Stimulated activated naive CD8-positive, alpha-beta T cell treated with anti-CD3 and anti-CD28 coated beads, Interleukin-15, Interleukin-2, amounts not matched to agents 100 U/mL and 50 U/mL, for 24 hours (primary cell): Measurements from ENCODE around the gene BPIFB2.

ENCODE experiments used
- ATAC-seq: fragments of 150-1000 bp; cut with Tn5 transposase; one replicate; pipeline ENCODE4 v1.10.0; 2021
- DNase-seq: peaks from one replicate; pipeline ENCODE4 v3.0.0; 2021

BPIFB2 gene

DNA sequence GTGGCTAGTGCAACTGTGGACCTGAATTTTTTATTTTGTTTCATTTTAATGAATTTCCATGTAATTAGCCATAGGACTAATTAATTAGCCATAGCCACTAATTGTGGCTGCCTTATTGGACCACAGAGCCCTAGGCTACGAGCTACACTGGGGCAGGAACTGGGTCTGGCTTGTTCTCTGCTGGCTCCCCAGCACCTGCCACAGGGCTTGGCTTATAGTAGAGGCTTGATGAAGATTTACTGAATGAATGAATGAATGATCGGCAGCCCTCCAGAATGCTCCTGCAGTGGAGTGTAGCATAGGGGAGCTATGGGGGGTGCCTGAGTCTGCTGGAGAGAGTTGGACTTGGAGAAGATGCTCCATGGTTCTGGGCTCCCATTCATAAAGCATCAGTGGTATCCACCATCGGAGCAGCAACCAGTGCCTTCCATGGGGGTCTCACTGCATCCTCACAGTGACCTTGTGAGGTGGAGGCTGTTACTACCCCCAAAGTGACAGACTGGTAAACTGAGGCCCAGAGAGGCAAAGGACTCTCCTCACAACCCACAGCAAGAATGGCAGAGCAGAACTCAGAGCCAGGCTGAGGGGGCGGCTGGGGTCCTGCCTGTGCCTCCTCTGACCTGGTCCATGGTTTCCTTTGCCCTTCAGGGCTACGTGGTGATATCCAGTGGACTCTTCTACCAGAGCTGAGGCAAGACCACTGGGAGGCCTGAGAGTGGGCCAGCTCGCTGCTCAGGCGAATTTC, 15.4 kb downstream of the BPIFB2 start:
- DNase-seq (no peak), ATAC-seq (no peak)

DNA sequence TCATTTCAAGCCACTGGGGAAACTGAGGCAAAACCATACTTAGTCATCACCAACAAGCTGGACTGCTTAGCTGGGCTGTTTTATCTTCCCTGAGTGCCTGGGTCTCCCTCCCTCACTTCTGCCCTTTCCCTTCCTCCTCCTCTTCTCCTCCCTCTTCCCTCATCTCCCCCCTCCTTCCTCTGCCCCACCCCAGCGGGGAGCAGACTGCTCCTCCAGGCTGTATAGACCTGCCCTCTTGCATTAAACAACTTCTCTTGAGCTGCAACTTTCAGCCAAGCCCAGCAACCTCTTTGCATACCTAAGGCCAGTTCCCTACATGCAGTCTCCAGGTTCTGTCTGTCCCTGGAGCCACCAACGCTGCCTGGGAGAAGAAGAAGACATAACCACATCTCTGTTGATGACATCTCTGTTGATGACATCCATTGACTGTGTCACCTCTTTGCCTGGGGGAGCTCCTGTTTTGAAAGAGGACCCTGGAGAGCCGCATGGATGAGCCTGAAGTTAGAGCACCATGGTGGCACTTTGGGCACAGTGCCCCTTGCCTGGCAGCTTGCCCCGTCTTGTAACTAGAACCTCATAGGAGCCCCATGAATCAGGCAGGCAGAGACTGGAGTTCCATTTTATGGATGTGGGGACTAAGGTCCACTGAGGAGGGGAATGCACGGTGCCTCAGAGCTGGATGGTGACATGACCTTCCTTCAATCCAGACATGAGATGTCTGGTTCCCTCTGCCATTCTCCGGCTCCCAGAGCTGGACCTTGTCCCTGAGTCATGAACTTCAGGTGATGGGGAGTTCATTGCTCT, 16.1 kb downstream of the BPIFB2 start:
- ATAC-seq = no peak
- no peak for DNase-seq

DNA sequence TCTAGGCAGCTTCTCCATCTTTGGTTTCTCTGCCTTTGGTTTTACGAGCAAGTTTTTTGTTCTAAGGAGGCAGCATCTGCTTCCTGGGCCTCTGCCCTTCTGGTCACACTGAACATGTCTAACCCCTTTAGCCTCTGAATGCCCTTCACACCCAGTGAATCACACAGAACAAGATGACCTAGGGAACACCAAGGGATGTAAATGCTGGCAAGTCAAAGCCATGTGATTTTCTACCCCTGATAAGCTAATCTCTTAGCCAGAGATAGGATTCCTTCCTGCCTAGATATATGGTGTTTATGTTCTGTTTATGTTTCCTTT, 16.7 kb downstream of the BPIFB2 start:
- no peak for DNase-seq

GRCh38 chr20:33024609-33025317, 17.3 kb downstream of the BPIFB2 start:
- ATAC-seq = no peak
- no peak for DNase-seq

More for the DNA sequence above, 16.7 kb downstream of the BPIFB2 start:
- ATAC-seq = no peak

DNA sequence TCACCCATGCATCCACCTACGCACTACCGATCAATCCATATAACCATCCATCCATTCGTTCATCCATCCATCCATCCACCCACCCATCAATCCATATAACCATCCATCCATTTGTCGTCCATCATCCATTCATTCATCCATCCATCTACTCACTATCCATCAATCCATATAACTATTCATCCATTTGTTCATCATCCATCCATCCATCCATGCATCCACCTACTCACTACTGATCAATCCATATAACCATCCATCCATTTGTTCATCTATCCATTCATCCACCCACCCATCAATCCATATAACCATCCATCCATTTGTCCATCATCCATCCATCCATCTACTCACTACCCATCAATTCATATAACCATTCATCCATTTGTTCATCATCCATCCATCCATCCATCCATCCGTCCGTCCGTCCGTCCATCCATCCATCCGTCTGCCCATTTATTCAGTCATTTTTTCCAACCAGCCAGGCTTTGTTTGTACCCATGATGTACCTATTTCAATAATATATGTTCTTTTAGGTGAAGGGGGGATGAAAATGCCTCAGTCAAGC, 17.9 kb downstream of the BPIFB2 start:
- no peak for ATAC-seq
- DNase-seq = no peak

DNA sequence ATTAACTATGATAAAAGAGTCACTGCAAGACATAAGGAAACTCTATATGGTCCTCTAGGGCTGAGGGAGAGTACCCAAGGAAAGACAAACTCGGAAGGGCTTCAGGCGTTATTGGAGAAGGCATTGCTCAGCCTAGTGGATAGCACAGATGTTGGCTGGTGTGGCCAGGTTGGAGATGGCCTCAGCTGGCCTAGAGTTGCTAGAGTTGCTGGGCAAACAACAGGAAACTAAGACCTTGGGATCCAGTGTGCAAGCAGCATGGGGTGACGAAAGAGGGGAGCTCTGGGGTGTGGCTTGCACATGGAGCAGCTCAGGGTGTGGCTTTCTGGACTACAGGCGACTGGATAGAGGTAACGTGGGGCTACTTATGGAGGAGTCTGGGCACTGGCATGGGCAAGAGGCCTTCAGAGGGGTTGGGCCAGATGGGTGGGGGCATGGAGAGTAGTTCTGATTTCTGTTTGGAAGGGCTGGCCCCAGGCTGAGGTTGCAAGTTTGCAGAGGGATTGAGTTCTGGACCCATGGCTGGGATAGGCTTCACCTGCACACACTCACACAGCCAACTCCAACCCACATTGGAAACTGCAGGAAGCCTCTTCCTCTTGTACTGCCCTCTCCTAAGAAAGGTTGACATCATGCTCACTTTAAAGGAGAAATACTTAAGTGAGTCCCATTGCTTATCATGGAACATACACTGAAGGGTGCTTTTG, 18.7 kb downstream of the BPIFB2 start:
- no peak for ATAC-seq

DNA sequence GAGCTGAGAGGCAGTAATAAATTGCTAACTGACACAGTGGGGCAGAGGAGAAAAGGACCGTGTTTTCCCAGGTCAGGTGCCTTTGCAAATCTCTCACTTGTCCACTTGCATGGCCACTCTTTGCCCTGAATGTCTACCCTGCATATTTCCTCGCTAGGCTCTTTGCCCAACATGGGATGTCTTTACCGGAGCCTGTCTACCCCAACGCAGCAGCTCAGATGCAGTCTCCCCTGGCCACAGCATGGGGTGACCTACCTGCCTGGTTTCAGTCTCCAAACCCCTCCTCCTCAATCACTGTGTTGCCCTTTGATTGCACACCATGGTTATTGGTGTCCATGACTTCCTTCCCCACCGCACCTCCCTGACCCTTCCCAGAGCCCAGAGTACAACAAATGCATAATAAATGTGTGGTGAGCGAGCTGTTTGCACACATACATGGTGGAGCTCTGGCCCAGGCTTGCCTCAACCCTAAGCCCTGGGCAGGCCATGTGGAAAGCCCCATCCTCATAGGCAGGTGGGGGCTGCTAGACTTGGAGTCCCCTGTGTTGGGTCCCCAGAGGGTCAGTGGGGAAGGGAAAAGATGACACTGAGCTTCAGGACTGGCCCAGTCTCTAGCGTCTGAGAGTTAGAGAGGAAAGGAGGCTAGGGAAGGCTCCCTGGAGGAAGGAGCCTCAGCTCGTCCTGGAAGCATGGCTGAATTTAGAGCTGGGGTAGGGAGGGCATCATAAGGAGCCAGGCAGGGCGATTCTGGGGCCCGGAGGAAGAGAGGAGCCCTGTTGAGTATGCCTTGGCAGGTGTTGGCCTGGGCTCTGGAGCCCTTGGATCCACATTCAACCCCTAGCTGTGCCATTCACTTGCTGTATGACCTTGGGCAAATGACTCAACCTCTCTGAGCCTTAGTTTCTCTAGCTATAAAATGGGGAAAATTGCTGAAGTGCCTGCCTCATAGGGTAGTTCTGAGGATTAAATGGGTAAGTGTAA, 19.6 kb downstream of the BPIFB2 start:
- DNase-seq (no peak), ATAC-seq (no peak)

More for the DNA sequence above, 18.7 kb downstream of the BPIFB2 start:
- no peak for DNase-seq

GRCh38 chr20:33027769-33028751, 20.6 kb downstream of the BPIFB2 start:
- ATAC-seq (no peak), DNase-seq (no peak)

DNA sequence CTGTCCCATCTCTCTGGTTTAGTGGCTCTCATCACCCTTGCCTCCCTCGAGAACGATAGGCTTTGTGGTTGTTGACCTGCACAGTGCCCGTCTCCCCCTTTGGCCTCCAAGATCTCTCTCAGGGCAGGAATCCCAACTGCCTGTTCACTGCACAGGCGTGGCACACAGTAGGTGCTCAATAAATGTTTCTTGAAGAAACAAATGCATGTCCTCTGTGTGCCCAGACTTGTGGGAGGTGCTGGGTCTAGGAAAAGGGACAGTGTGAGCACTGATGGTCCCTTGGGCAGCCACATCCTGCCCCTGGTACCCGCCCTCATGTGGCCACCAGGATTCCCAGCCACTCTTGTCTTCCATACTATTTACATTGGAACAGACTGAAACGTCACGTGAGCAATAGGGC, 21.4 kb downstream of the BPIFB2 start:
- DNase-seq (no peak), ATAC-seq (no peak)

GRCh38 chr20:33030076-33030475, 22.6 kb downstream of the BPIFB2 start:
- no peak for DNase-seq

DNA sequence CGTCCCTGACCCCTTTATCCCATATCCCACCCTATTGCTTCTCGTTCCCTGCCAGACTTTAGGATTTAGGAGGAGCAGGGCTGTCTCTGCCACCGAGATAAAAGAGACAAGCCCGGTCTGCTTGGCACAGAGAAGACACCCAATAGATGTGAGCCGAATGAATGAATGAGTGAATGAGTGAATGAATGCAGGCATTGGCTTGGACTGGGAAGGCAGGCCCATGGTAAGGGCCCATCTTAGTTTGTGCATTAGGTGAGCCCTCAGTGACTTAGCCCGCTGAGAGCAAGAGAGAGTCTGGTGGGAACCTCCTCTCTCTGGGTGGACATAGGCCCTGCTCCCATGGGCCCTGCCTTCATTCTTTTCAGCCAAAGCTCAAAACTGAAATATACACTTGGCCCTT, 23.1 kb downstream of the BPIFB2 start:
- no peak for DNase-seq
- no peak for ATAC-seq

More at GRCh38 chr20:33030076-33030475, 22.6 kb downstream of the BPIFB2 start:
- ATAC-seq = no peak

- ATAC-seq = no peak
- DNase-seq = no peak
Measured at GRCh38 chr20:33031531-33031930, 24.0 kb downstream of the BPIFB2 start, which contains the start of gene BPIFB6. Gene BPIFB6 (plus strand): TSS chr20:33031648. CDS start chr20:33031648, 0 bp downstream.

GRCh38 chr20:33032555-33032954, 25.1 kb downstream of the BPIFB2 start:
- ATAC-seq (no peak), DNase-seq (no peak)

GRCh38 chr20:33033381-33033780, 25.9 kb downstream of the BPIFB2 start:
- ATAC-seq (no peak), DNase-seq (no peak)

DNA sequence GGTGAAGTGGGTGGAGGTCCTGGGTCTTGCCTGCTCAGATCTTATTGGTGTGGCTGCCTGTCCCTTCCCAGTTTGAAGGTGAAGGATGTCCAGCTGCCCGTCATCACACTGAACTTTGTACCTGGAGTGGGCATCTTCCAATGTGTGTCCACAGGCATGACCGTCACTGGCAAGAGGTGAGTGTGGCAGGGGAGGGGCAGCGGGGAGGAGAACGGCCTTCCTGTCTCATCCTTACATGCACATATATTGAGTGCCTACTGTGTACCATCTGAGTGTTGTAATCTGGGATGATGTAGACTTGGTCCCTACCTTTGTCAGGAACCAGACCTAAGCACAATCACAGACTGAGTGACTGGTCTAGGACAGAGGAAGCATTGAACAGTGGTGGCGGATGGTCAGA, 26.6 kb downstream of the BPIFB2 start:
- ATAC-seq (no peak), DNase-seq (no peak)

DNA sequence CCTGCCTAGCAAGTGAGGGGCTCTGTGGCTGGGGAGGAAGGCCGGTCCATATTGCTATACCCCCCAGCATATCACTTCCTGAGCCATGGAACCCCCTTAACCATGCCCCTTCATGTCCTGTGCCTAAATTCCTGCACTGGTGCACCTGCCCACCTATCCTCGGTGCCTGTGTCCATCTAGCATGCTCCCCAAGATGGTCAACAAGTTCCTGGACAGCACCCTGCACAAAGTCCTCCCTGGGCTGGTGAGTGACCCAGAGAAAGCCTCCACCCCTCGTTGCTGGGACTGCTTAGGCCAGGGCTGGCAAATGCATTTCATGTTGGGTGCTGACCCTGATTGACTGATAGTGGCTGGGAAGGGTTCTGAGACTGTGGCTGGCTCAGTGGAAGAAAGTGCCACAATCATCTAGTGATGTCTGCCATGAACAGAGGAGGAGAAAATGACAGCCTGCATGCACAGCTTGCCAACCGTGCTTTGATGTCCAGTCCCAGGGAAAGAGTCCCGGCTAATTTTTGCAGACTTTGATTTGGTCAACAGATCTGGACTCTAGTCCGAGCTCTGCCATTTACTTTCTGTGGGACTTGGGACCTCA, 27.5 kb downstream of the BPIFB2 start:
- ATAC-seq (no peak), DNase-seq (no peak)

GRCh38 chr20:33037456-33037855, 30.0 kb downstream of the BPIFB2 start:
- ATAC-seq (no peak), DNase-seq (no peak)

GRCh38 chr20:33038243-33038642, 30.7 kb downstream of the BPIFB2 start:
- ATAC-seq = no peak
- DNase-seq = no peak

GRCh38 chr20:33042430-33042829, 34.9 kb downstream of the BPIFB2 start:
- DNase-seq = no peak
- no peak for ATAC-seq
